ENCODE measurements around the gene CDAN1. TPM values are rescaled to one million over a fixed set of nuclear protein-coding genes. Genes with fewer than 3 reads are reported as not detected.

CDAN1 gene
- total RNA-seq, 2 donors from 2014 or later, result 3.5 to 6.1 TPM

- H3K4me1 ChIP-seq, result peaks cover 0 to 17% of the 10 kb centered on the region in 2 donors
- peak overlapping the region; percentile 85 to 93 for H3K27ac ChIP-seq
- H3K9me3 ChIP-seq, result no peaks in the 10 kb centered on the region
- no peak for TF ChIP-seq CTCF (IDR thresholded peaks at IDR 0.05)
- H3K36me3 ChIP-seq, result peaks cover 27% of the 10 kb centered on the region
- no peaks in the 10 kb centered on the region for H3K27me3 ChIP-seq
- DNase-seq (ENCODE audit: low spot score), result no peak
- peak overlapping the region; percentile 87 to 94 for H3K4me3 ChIP-seq
These were observed 801 bp upstream of the CDAN1 start for GRCh38 chr15:42737529-42738328.

- peaks cover 40% of the 10 kb centered on the region for H3K36me3 ChIP-seq
- H3K4me1 ChIP-seq, result peaks cover 0 to 17% of the 10 kb centered on the region in 2 donors
- H3K27me3 ChIP-seq, result no peaks in the 10 kb centered on the region
- peak overlapping the region; percentile 85 to 93 for H3K27ac ChIP-seq
- TF ChIP-seq CTCF (IDR thresholded peaks at IDR 0.05), result no peak
- no peak for DNase-seq (ENCODE audit: low spot score)
- H3K9me3 ChIP-seq, result no peaks in the 10 kb centered on the region
- H3K4me3 ChIP-seq, result peak overlapping the region; percentile 87 to 94
These were observed 643 bp downstream of the CDAN1 start for GRCh38 chr15:42736178-42736792.

- H3K9me3 ChIP-seq, result no peaks in the 10 kb centered on the region
- DNase-seq (ENCODE audit: low spot score), result no peak
- peaks cover 46% of the 10 kb centered on the region for H3K36me3 ChIP-seq
- peak overlapping the region; percentile 85 to 93 for H3K27ac ChIP-seq
- peaks cover 0 to 17% of the 10 kb centered on the region in 2 donors for H3K4me1 ChIP-seq
- H3K4me3 ChIP-seq, result peak overlapping the region; percentile 87 to 94
- H3K27me3 ChIP-seq, result no peaks in the 10 kb centered on the region
- TF ChIP-seq CTCF (IDR thresholded peaks at IDR 0.05), result no peak
These were observed 1.4 kb downstream of the CDAN1 start for GRCh38 chr15:42735382-42736165.

- no peak overlapping the region for H3K4me3 ChIP-seq
- no peaks in the 10 kb centered on the region for H3K27me3 ChIP-seq
- TF ChIP-seq CTCF (IDR thresholded peaks at IDR 0.05), result no peak
- no peak for DNase-seq (ENCODE audit: low spot score)
- no peak overlapping the region for H3K27ac ChIP-seq
- no peaks in the 10 kb centered on the region for H3K9me3 ChIP-seq
- H3K4me1 ChIP-seq, result peaks cover 0 to 17% of the 10 kb centered on the region in 2 donors
- peaks cover 60% of the 10 kb centered on the region for H3K36me3 ChIP-seq
These were observed 2.8 kb downstream of the CDAN1 start for GRCh38 chr15:42734076-42734672.

- no peak for TF ChIP-seq CTCF (IDR thresholded peaks at IDR 0.05)
- no peaks in the 10 kb centered on the region for H3K9me3 ChIP-seq
- H3K36me3 ChIP-seq, result peaks cover 72% of the 10 kb centered on the region
- H3K4me3 ChIP-seq, result no peak overlapping the region
- H3K27ac ChIP-seq, result no peak overlapping the region
- no peaks in the 10 kb centered on the region for H3K27me3 ChIP-seq
- no peak for DNase-seq (ENCODE audit: low spot score)
- H3K4me1 ChIP-seq, result peaks cover 0 to 17% of the 10 kb centered on the region in 2 donors
These were observed 3.9 kb downstream of the CDAN1 start for GRCh38 chr15:42733027-42733426.
